Left renal pelvis (tissue), 4 donors: ENCODE data around the gene RNF150. TPM values are rescaled to one million over a fixed set of nuclear protein-coding genes. Genes with fewer than 3 reads are reported as not detected.

Source experiments
- DNase-seq, 4 donors: peaks; one replicate each; pipeline ENCODE4 v3.0.0-alpha.2; 2013; ENCODE audit warnings: low read depth in 4 of 4, low spot score in 3 of 4
- polyA plus RNA-seq, 4 donors: library from polyadenylated mRNA; unstranded; fragments of 120-200 nt; gene quantifications; one replicate each; pipeline ENCODE4 v1.2.1, GENCODE V29; 2013; ENCODE audit not compliant: insufficient read length in 4 of 4

RNF150 gene
- polyA plus RNA-seq, 4 donors: 22.2 to 35.0 (median 30.1) TPM

DNA sequence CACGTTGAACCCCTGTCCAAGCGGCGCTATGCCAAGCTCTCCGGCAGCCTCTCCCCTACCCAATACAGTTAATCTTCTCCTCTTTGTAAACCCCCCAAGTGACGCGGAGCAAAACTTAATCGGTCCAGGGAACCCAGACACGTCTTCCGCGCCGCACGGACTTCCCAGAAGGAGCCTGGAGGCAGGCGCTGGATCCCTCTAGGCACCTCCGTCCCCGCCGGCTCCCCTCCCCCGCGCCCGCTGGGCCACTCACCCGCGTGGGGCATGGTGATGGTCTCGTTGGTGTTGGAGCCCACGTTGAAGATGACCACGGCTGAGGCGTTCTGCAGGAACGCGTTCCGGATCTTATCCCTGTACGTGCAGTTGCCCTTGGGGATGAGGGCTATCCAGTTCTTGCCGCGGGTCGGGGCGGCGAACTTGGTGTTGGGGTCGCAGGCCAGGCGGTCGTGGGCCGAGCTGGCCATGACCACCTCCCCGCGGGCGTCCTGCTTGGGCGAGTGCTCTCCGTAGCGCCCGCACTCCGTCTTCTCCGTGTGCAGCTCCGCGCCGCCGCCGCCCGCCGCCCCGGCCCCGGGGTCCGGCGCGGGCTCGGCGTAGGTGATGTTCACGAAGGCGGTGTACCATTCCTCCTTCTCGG, 1.1 kb downstream of the RNF150 start:
- peak in 2 of 4 donors; percentile 22 to 25 for DNase-seq

DNA sequence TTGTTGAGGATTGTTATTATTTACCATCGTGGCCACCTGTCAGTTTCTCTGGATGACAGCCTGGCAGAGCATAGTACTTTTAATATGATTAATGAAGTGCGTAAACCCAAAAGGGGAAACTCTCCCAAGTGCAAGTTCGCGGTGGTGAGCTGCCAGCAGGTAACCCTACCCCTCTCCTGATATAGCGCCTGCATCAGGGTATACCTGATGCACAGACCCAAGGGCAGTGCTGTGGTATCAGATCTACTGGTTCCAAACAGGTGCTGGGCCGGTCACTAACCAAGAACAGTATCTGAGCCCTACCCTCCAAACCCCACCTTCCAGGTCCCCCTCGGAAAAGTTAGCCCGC, 1.6 kb downstream of the RNF150 start:
- DNase-seq: no peak

GRCh38 chr4:141130947-141131605, 2.2 kb downstream of the RNF150 start:
- DNase-seq: no peak

- no peak for DNase-seq
These were observed 5.4 kb downstream of the RNF150 start for GRCh38 chr4:141127884-141128283.

GRCh38 chr4:141126769-141127168, 6.5 kb downstream of the RNF150 start:
- DNase-seq: no peak

GRCh38 chr4:141124224-141124623, 9.0 kb downstream of the RNF150 start:
- DNase-seq: no peak

DNA sequence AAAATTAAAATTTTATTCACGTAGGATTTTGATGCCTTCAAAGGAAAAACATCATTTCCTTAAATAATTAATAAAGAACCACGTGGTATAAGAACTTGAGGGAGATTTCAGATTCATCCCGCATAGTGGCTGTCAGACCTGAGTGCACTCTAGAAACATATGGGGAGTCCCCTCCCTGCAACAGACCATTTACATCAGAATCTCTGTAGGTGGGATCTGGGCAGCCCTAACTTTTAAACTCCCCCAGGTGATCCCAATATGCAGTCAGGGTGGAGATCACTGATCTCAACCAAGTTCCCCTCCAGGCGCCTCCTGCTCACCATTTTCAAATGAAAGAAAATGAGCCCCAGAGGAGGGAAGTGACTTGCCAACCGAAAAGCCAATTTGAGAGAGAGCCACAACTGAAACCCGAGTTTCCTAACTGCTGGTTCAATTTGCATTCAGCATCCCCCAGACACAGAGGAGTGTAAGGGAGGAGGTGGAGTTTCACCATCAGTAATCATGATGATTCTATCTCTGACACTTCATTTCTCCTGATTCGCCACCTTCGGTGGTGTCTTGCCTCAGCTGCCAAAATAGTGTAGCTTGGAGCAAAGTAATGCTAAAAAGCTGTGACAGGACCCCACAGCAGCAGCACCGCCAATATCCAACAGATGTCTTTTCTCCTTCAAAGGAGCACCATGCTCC, 11.4 kb downstream of the RNF150 start:
- no peak for DNase-seq

- DNase-seq: no peak
These were observed 12.2 kb downstream of the RNF150 start for GRCh38 chr4:141121101-141121500.

GRCh38 chr4:141120036-141120593, 13.2 kb downstream of the RNF150 start:
- no peak for DNase-seq

DNA sequence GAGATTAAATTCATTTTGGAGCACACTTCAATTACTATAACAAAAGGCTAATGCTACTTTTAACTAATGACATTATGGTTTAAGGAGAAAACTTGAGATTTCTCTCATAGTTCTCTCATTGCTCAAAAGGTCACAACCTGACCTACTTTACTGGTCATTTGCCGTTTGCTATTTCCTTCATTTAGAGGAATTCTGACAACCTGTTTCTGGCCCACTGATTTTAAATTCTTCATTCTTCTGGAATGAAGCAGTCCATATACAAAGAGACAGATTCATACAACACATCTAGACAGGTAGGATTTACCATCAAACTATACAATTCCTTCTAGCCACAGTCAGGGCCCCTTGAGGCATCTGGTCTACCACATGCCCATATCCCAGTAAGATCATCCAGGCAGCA, 14.2 kb downstream of the RNF150 start:
- no peak for DNase-seq

DNA sequence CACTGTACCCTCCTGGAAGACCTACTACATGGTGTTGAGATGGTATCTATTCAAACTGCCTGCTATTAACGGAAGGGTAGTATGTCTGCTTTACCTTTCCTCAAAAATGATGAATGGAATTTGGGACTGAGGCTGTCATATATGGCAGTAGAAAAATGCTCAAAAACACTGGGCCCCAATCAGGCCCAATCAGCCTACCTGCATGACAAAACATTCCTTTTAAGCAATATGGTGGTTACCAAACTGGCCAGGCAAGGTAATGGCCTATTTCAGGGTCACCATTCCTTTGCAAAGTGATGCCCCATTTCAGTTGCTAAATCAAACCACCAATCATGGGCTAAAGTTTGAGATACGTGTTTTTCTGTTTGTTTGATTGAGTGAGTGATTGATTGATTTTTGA, 14.9 kb downstream of the RNF150 start:
- DNase-seq: no peak

- DNase-seq: no peak
These were observed 15.3 kb downstream of the RNF150 start for GRCh38 chr4:141117935-141118334.

DNA sequence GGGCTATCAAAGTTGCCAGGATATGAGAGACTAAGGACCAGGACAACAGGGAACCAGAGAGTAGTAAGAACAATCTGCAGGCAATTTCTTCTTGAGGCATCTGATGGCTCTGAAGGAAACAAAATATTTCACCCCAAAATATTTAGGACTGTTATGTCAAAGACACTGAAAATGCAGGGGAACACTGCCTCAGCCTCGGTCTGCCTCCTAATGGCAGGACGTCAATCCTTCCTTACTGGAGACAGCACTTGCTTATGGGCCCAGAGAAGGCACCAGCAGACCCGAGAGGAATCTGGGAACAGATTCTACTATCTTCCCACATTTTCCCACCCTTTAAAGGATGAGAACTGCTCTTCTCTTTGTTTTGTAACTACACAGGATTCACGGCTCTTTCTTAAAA, 23.3 kb downstream of the RNF150 start:
- no peak for DNase-seq

GRCh38 chr4:141107927-141108326, 25.3 kb downstream of the RNF150 start:
- DNase-seq: no peak

DNA sequence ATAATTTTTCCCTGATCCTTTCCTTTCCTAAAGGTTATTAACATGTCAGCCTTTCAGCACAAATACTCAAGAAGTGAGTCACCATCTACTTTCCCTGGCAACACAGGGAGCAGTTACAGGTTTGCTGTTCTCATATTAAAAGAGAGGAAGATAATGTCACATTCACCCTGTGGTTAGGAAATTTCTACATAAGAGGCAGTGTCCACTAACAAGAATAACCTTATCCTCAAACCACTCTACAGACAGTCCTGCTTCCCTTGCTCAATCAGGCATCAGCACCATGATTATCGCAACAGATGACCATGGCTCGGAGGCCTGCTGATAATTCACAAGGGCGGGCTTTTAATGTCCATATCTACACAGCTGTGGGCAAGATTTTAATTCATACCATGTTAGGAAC, 30.9 kb downstream of the RNF150 start:
- DNase-seq: no peak

DNA sequence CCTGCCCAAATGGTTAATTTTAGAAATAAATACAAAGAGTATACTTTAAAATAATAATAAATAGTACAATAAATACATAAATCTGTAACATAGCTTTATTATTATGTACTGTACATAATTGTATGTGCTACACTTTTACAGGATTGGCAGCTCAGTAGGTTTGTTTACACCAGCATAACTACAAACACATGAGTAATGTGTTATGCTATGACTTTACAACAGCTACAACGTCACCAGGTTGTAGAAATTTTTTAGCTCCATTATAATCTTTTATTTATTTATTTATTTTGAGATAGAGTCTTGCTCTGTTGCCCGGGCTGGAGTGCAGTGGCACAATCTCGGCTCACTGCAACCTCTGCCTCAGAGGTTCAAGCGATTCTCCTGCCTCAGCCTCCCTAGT, 31.8 kb downstream of the RNF150 start:
- no peak for DNase-seq

DNA sequence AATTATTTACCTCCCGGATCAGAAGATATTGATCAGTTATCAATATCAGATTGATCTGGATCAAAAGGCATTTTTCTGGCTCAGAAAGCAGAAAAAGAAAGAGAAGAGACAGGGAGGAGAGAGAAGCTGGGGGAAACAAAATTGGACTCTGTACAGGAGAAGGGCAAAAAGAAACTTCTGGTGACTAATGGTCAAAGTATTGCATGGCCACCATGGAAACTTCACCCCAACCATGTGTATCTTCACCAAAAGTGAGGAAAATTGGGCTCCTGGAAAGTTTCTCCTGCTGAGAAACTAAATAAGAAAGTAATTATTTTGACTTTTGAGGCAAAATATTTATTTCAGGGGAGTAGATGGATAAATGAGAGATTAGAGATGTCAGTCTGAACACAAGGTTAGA, 33.9 kb downstream of the RNF150 start:
- no peak for DNase-seq

GRCh38 chr4:141098163-141098562, 35.1 kb downstream of the RNF150 start:
- DNase-seq: no peak

- no peak for DNase-seq
These were observed 42.8 kb downstream of the RNF150 start for GRCh38 chr4:141090473-141090872.

- no peak for DNase-seq
These were observed 51.3 kb downstream of the RNF150 start for GRCh38 chr4:141081921-141082395.

- no peak for DNase-seq
These were observed 52.6 kb downstream of the RNF150 start for GRCh38 chr4:141080668-141081067.
